Panc1 (cell line): Measurements from ENCODE around the gene RNF7. TPM values are rescaled to one million over a fixed set of nuclear protein-coding genes. Genes with fewer than 3 reads are reported as not detected.

Source experiments
- ATAC-seq: fragments of 200-7000 bp; cut with Tn5 transposase; 2 replicates; pipeline ENCODE4 v1.9.1; 2020; ENCODE audit warnings: mild to moderate bottlenecking, moderate library complexity
- BruUV-seq: library from RNA; stranded (reverse); fragments of 400-500 nt; replicated peaks from 2 replicates; lab custom pipeline; 2021; lab: Mats Ljungman, UMichigan
- CTCF ChIA-PET: fragments of 300-600 bp; sonication (Branson Sonifier 250); formaldehyde crosslinking; loops from one replicate; lab custom pipeline; 2022; ENCODE audit warnings: antibody characterized with exemption; lab: Charles Lee
- POLR2A ChIA-PET: fragments of 300-600 bp; sonication (Branson Sonifier 250); formaldehyde crosslinking; loops from one replicate; lab custom pipeline; 2022; ENCODE audit warnings: antibody characterized with exemption; lab: Charles Lee
- DNase-seq: peaks from one replicate; pipeline ENCODE4 v3.0.0-alpha.2; 2010; ENCODE audit warnings: low read depth, low spot score
- H3K27ac ChIP-seq: 2 replicates; pipeline ENCODE4 v1.5.1; 2011; ENCODE audit warnings: mild to moderate bottlenecking, low read length, inconsistent platforms
- H3K27me3 ChIP-seq: fragments of 200-500 bp; sonication (Bioruptor generic); 2 replicates; pipeline ENCODE4 v1.6.0; 2014; ENCODE audit warnings: low read length, inconsistent platforms; ENCODE audit not compliant: control insufficient read depth, insufficient read depth
- H3K36me3 ChIP-seq: fragments of 200-500 bp; sonication (Bioruptor generic); 2 replicates; pipeline ENCODE4 v1.5.1; 2014; ENCODE audit warnings: inconsistent platforms, mild to moderate bottlenecking, low read length, moderate library complexity; ENCODE audit not compliant: control insufficient read depth, insufficient read depth
- H3K4me1 ChIP-seq: 2 replicates; pipeline ENCODE4 v1.5.1; 2011; ENCODE audit warnings: inconsistent platforms, mild to moderate bottlenecking, low read length, moderate library complexity; ENCODE audit not compliant: control insufficient read depth, insufficient read depth
- H3K4me3 ChIP-seq, 2 experiments: 2 replicates each; pipeline ENCODE4 v1.5.1; 2011 to 2012; ENCODE audit warnings: low read depth in 2 of 2, low read length in 2 of 2, mild to moderate bottlenecking in 2 of 2, inconsistent platforms in 1 of 2, moderate library complexity in 1 of 2
- H3K9me3 ChIP-seq: fragments of 200-500 bp; sonication (Bioruptor generic); 2 replicates; pipeline ENCODE4 v1.5.1; 2014; ENCODE audit warnings: low read depth, mild to moderate bottlenecking, inconsistent platforms, low read length, moderate library complexity; ENCODE audit not compliant: control insufficient read depth, insufficient read depth
- POLR2AphosphoS5 ChIP-seq: IDR thresholded peaks from 2 replicates; pipeline ENCODE4 v1.6.1; 2012; ENCODE audit warnings: mild to moderate bottlenecking, low read depth, low read length, moderate library complexity
- REST ChIP-seq, 2 experiments: IDR thresholded peaks; 2 replicates each; pipeline ENCODE4 v1.6.1; 2011 to 2012; ENCODE audit warnings: low read depth in 2 of 2, control low read depth in 1 of 2, low read length in 1 of 2, mild to moderate bottlenecking in 1 of 2, moderate library complexity in 1 of 2; ENCODE audit not compliant: insufficient read depth in 1 of 2
- SIN3A ChIP-seq: IDR thresholded peaks from 2 replicates; pipeline ENCODE4 v1.6.1; 2012; ENCODE audit warnings: low read depth, mild to moderate bottlenecking, low read length, moderate library complexity, borderline replicate concordance; ENCODE audit not compliant: insufficient read depth
- TCF7L2 ChIP-seq: IDR thresholded peaks from 2 replicates; pipeline ENCODE4 v1.6.1; 2011; ENCODE audit warnings: mild to moderate bottlenecking, low read depth, low read length, inconsistent platforms
- in situ Hi-C: cut with HindIII; loops from 2 replicates; pipeline ENCODE4 v1.10.0; 2016; ENCODE audit warnings: low sequenced_read_pairs, low pct_unique_long_range_greater_than_20kb
- intact Hi-C: fragments of 100-400 bp; cut with micrococcal nuclease; formaldehyde crosslinking; loops from one replicate; pipeline ENCODE4 v1.10.0; 2022; ENCODE audit not compliant: unreplicated experiment
- total RNA-seq: library from RNA; stranded (reverse); gene quantifications from one replicate; pipeline ENCODE4 v1.2.1, GENCODE V29; 2021; ENCODE audit not compliant: unreplicated experiment
- TF ChIP-seq, protein P1 (sequence below): fragments of 450-650 bp; IDR thresholded peaks from 2 replicates; pipeline ENCODE4 v1.5.1; 2017; ENCODE audit warnings: mild to moderate bottlenecking

RNF7 gene
- total RNA-seq, 1 experiment from 2014 or later, result 87.3 TPM

DNA sequence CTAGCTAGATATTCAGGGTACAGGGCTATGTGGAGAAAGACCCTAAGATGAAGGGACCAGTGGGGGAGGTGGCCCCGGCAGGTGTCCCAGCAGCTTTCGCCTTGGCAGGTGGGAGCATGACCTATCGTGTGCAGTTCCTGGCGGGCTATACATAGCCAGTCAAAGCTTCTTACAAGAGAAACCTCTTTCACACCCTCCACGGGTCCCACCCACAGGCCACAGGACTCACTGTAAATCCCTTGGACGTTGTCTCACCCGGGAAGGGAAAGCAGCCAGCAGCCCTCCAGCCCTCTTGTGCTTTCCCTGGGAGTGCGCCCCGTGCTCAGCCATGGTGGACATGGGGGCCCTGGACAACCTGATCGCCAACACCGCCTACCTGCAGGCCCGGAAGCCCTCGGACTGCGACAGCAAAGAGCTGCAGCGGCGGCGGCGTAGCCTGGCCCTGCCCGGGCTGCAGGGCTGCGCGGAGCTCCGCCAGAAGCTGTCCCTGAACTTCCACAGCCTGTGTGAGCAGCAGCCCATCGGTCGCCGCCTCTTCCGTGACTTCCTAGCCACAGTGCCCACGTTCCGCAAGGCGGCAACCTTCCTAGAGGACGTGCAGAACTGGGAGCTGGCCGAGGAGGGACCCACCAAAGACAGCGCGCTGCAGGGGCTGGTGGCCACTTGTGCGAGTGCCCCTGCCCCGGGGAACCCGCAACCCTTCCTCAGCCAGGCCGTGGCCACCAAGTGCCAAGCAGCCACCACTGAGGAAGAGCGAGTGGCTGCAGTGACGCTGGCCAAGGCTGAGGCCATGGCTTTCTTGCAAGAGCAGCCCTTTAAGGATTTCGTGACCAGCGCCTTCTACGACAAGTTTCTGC is 40.1 kb downstream of the RNF7 start:
- peak; percentile 43; the same call in 1 of the 2 replicates for ATAC-seq
- CTCF ChIA-PET, result no interaction called here

DNA sequence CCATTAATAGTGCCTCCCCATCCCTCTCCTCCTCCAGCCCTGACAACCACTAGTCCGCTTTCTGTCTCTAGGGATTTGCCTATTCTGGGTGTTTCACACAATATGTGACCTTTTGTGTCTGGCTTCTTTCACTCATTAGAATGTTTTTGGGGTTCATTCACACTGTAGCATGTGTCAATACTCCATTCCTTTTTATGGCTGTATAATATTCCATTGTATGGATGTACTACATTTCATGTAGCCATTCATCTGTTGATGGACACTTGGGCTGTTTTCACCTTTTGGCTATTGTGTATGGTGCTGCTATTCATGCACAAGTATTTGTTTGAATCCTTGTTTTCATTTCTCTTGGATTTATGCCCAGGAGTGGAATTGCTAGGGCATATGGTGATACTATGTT is 41.6 kb downstream of the RNF7 start:
- no peaks in the 10 kb centered on the region for H3K27me3 ChIP-seq
- no peak overlapping the region for H3K27ac ChIP-seq
- no peaks in the 10 kb centered on the region for H3K4me1 ChIP-seq
- BruUV-seq, result no TSS peak
- in situ Hi-C loops (no loop called here), intact Hi-C loops (no loop called here)
- no peaks in the 10 kb centered on the region for H3K9me3 ChIP-seq
- H3K4me3 ChIP-seq, result no peak overlapping the region
- TF ChIP-seq SIN3A (no peak), REST (IDR thresholded peaks at IDR 0.05; ENCODE audit: insufficient read depth in 1 of 2, low read depth in 2 of 2, low read length in 1 of 2) (no peak), TCF7L2 (no peak), POLR2AphosphoS5 (no peak)
- TF ChIP-seq, protein P1, sequence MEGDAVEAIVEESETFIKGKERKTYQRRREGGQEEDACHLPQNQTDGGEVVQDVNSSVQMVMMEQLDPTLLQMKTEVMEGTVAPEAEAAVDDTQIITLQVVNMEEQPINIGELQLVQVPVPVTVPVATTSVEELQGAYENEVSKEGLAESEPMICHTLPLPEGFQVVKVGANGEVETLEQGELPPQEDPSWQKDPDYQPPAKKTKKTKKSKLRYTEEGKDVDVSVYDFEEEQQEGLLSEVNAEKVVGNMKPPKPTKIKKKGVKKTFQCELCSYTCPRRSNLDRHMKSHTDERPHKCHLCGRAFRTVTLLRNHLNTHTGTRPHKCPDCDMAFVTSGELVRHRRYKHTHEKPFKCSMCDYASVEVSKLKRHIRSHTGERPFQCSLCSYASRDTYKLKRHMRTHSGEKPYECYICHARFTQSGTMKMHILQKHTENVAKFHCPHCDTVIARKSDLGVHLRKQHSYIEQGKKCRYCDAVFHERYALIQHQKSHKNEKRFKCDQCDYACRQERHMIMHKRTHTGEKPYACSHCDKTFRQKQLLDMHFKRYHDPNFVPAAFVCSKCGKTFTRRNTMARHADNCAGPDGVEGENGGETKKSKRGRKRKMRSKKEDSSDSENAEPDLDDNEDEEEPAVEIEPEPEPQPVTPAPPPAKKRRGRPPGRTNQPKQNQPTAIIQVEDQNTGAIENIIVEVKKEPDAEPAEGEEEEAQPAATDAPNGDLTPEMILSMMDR, result no peak
- H3K36me3 ChIP-seq, result no peaks in the 10 kb centered on the region
- ATAC-seq (no peak), DNase-seq (no peak)
- ChIA-PET CTCF (no interaction called here), POLR2A (no interaction called here)

More for the DNA sequence above, 40.1 kb downstream of the RNF7 start:
- H3K27me3 ChIP-seq, result no peaks in the 10 kb centered on the region
- POLR2A ChIA-PET, result interaction anchor here (0.6 kb wide), 1 partner anchor 60 kb away, joined by 10 read pairs; no protein-coding TSS in a partner anchor
- TF ChIP-seq TCF7L2, result no peak
- no peak for TF ChIP-seq REST (IDR thresholded peaks at IDR 0.05; ENCODE audit: insufficient read depth in 1 of 2, low read depth in 2 of 2, low read length in 1 of 2)
- TF ChIP-seq POLR2AphosphoS5, result no peak
- TF ChIP-seq SIN3A, result no peak
- TF ChIP-seq, protein P1, result no peak
- no peaks in the 10 kb centered on the region for H3K4me1 ChIP-seq
- no peak overlapping the region for H3K4me3 ChIP-seq
- H3K27ac ChIP-seq, result no peak overlapping the region
- intact Hi-C loops, result no loop called here
- no peaks in the 10 kb centered on the region for H3K9me3 ChIP-seq
- no TSS peak for BruUV-seq
- DNase-seq, result no peak
- no peaks in the 10 kb centered on the region for H3K36me3 ChIP-seq
- in situ Hi-C loops, result no loop called here
